Measurements from ENCODE around the gene SPOCK2.

The SPOCK2 gene

DNA sequence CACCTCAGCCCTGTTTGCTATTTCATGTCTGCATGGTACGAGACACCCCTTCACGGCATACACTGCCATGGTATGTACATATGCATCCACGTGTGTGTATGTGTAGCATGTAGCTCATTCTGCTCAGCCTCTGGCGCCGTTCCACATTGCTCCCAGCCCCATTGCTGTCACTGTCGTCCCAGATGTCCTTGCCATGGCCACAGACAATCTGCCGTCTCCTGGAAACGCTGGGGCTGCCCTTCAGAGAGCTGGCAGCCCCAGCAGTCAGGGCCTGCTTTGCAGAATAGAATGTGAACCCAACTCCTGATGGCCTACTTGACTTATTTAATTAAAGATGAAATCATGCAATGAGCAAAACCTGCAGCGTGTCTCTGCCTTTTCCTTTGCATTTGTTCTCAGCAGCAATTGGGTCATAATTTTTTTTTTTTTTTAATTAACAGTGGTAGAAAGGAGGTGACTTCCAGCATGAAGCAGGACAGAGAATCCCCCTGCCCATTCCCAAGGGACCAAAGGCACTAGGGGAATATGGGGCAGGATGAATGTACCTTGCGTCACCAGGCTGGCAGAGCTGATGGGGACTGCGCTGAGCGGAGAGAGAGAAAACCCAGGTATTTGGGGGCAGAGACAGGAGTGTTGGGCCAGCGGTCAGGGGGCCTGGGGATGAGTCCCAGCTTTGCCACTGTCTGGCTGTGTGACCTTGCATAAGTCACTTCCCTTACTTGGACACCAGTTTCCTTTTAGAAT is 75.0 kb downstream of the SPOCK2 start:
- in situ Hi-C loops (cut with HindIII; ENCODE audit: low sequenced_read_pairs), result no loop called here

DNA sequence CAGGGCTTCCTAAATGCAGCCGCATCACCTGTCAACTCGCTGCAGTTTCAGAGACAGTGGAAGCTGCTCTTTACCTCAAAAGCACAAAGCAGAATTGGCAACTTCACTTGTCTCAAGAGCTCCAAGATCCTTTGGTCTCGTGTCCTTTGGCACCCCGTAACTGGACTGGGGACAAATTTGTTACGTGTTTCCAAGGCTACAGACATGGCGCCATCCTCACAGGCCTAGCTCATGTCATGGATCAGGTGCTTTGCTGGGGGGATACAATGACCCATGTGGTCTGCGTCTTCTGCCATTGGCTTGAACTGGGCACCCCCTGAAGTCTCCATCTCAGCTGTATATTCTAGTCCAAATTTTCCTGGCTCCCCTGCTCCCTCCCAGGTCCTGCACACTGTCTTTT is 75.6 kb downstream of the SPOCK2 start:
- in situ Hi-C loops (cut with HindIII; ENCODE audit: low sequenced_read_pairs), result no loop called here

DNA sequence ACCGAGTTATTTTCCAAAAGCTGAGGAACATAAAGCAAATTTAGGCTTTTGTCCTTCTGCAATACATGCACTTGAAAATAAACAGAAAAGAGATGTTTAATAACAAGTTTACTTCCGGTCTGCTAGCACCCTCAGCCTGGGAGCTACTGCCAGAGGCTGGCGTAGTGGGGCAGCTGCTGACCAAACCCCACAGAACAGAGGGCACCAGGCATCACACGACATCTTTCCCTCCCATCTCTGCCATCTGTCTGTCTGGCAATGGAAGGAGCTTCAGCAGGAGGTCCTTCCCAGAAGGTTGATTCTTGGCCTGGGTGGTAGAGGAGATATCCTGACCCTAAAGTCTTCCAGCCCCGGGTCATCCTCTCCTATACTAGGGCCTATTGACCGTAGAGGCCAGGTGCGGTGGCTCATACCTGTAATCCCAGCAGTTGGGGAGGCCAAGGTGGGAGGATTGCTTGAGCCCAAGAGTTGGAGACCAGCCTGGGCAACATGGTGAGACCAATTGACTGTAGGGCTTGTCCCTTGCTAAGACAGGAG is 76.3 kb downstream of the SPOCK2 start:
- in situ Hi-C loops (cut with HindIII; ENCODE audit: low sequenced_read_pairs), result no loop called here

DNA sequence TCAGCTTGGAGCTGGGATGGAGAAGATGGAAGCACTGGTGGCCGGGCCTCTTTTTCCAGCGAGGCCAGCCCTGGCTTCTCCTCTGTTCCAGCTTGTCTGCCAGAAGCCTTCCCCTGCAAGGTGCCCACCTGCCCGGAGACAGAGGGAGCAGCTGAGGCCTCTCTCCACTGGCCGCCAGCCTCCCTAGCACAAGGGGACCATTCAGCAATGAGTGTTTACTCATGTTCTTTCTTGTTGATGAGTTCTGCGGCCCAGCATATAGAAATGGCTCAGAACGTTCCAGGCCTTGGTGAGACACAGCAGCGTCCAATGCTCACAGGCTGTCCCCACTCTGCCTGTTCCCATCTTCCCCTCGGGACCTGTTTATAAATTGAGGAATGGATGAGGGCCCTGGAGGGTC is 76.9 kb downstream of the SPOCK2 start:
- in situ Hi-C loops (cut with HindIII; ENCODE audit: low sequenced_read_pairs), result no loop called here

DNA sequence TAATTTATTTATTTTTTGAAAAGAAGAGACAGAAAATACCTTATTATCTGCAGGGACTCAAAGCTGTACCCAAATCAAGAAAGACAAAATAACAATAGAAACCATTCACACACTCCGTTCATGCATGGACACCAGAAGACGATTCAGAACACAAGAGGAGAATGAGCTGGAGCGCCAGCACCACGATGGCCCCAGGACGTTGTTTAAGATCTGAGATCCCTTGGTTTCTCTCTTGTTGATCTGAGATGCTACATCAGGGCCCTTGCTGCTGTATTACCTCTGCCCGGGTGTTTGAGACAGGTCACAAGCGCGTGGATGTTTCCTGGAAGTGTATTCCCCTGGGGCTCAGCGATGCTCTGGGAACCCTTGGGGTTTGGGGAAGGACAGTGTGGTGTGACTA is 77.3 kb downstream of the SPOCK2 start:
- in situ Hi-C loops (cut with HindIII; ENCODE audit: low sequenced_read_pairs), result no loop called here

DNA sequence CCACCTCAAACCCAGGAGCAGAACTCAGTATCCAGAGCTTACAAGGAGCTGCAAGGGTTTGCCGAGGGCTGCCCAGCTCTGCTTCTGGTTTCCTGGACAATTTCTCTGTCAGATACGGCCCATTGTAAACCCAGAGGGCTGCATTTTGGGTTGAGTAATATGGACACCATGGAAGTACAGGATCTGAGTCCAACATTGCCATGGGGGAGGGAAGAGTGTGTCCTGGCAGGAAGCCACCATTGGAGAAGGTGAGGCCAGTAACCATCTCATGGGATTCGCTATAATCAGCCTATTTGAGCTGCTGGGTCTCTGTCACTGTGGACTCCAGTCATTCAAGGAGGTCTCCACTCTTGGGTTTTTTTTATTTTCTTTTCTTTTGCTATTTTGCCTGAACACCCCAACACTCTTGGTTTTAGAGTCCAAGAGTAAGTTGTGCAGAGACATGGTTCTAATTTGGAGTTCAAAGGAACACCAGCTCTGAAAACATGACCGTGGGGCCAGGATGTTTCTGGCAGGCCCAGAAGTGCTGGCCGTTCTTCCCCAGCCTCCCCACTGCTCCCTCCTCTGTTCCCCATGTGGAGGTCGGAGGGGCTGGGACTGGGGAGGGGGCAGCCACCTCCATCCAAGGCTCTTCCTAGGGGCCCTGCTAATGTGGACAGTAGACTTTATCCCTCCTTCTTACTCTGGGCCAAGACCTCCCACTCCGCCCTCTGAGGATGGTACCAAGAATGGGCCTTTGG is 77.9 kb downstream of the SPOCK2 start:
- in situ Hi-C loops (cut with HindIII; ENCODE audit: low sequenced_read_pairs), result no loop called here

DNA sequence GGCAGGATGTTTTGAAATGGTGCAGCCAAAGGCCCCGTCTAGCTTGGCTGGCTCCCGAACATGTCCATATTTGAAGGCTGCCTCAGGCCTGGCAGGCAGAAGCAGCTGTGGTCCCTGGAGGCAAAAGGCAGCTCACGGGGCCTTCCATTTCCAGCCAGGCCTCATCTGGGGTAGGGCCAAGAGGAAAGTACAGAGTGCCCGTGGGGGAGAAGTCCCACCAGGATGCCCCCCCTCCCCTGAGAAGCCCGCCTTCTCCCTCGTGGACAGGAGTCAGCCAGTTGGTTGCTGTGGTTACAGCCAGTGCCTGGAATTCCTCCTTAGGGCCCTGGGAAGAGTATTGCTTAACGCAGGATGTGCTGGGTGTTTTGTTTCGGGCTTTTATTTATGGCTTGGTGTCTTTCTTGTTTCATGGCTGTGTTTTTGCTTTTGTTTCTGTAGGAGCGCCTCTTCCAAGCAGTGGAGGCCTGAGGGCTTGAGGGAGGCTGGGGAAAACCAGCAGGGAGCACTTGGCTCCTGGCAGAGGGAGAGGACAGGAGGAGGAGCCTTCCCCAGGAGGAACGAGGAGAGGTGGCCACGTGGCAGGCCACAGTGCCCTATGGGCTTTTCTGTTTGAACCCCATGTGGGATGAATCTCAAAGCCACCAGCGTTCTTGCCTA is 78.8 kb downstream of the SPOCK2 start:
- in situ Hi-C loops (cut with HindIII; ENCODE audit: low sequenced_read_pairs), result no loop called here

DNA sequence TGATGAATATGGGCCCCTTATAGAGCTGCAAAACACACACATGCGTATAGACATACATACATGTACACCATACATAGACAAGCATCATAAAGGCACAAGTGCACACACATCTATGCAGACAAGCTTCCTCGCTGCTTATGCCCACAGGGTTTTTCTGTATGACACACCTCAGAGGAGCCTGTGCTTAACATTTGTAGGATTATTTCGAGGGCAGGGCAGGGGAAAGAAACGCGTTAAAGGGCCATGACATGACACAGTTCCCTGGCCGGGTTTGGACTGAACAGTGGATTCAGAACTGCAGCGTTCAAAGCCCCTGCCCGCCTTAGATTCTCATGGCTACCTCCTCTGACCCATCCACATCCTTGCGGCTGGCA is 79.3 kb downstream of the SPOCK2 start:
- in situ Hi-C loops (cut with HindIII; ENCODE audit: low sequenced_read_pairs), result no loop called here
